Fibroblast of gingiva (primary cell): ENCODE data around the gene SFSWAP.
"Not testable (repeated sequence)": the region's sequence is repeated elsewhere in the genome, so short reads cannot be mapped to it uniquely, and the experiment has no call there.

Source experiments
- DNase-seq: peaks from one replicate; pipeline ENCODE4 v3.0.0-alpha.2; 2011; ENCODE audit warnings: low read depth

SFSWAP gene

GRCh38 chr12:131789638-131790037 lies 78.7 kb downstream of the SFSWAP start:
- no peak for DNase-seq

GRCh38 chr12:131793243-131794022 lies 82.5 kb downstream of the SFSWAP start:
- DNase-seq: peak; percentile 74

DNA sequence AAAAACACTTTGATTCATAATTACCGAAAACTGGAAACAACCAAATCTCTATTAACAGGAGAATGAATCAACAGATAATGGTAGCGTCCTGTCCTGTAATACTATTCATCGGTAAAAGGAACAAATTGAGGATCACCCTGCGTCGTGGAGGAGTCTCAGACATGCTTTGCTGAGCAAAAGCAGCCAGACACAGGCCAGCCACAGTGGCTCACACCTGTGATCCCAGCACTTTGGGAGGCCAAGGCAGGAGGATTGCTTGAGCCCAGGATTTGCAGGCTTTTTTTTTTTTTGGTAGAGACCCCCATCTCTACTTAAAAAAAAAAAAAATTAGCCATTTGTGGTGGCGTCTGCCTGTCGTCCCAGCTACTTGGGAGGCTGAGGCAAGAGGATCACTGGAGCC lies 83.2 kb downstream of the SFSWAP start:
- no peak for DNase-seq

DNA sequence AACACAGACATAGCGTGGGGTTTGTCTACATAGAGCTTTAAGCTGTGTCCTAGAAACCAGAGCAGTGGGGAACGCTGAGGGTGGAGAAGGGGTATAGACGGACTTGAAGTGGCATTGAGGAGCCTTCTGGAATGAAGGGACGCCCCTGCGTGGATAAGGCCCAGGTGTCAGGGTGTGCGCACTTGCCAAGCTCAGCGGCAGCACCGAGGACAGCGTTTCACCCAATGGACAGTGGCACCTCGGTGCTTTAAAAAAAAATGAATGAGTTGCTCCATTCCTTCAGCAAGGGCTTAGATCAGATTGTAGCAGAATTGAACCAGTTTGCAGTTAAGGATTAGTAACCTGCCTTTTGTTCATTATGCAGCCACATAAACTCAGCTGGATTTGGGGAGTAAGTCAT lies 83.7 kb downstream of the SFSWAP start:
- no peak for DNase-seq

DNA sequence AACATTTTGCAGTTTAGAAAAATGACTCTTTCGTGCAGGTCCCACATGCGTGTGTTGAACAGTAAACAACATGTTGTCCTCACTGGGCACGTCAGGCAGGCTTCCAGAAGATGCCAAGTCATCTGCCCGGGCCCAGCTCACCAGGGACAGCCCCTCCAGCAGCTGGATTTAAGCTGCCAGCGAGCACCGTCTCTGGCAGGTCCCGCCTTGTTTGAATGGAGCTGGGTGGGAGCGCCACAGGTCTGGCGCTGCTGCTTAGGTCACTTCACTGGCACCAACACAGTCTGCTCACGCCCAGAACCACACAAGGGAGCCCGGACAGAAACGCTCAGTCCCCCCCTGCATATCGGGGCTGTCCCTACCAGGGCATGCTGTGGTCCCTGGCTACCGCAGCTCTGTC lies 84.2 kb downstream of the SFSWAP start:
- no peak for DNase-seq

DNA sequence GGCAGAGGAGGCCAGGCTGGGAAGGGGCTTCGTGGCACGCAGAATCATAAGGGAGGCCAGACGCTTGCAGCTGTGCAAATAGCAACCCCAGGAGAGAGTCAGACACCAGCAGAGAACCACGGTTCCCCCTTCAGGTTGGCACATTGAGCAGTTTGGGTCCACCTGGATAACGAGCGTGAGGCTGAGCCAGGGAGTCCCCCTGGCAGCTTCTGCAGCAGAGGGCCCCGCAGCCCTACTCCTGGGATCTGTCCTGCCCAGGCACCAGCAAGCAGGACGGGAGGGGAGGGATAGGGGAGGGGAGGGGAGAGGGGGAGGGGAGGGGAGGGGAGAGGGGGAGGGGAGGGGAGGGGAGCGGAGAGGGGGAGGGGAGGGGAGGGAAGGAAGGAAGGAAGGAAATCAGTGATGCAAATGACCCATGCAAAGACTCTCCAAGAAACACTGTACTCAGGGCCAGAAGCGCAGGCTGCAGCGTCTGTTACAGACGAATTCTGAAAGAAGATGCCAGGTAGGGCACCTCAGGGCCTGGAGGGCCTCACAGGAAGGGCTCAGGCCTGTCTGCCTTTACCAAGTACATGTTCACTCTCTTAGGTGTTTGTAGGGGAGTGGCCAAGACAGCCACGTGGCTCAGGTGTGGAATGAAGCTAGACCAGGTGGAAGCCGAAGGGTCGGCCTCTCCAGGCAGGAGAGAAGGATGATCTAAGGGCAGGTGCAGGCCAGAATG lies 85.0 kb downstream of the SFSWAP start:
- no peak for DNase-seq

DNA sequence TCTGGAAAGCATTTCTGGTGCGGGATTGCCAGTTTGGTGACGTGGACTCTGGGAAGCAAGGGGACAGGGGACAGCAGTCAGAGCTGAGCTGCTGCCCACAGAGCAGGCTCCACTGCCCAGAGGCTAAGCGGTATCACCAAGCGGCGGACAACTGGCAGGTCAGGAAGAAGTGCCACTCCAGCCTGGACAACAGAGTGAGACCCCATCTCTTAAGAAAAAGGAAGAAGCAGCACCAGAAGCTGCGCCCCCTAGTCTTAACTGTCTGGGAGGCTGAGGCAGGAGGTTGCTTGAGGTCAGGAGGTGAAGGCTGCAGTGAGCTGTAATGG lies 85.5 kb downstream of the SFSWAP start:
- no peak for DNase-seq

- DNase-seq: no peak
Measured at GRCh38 chr12:131796754-131797587, 86.1 kb downstream of the SFSWAP start.

DNA sequence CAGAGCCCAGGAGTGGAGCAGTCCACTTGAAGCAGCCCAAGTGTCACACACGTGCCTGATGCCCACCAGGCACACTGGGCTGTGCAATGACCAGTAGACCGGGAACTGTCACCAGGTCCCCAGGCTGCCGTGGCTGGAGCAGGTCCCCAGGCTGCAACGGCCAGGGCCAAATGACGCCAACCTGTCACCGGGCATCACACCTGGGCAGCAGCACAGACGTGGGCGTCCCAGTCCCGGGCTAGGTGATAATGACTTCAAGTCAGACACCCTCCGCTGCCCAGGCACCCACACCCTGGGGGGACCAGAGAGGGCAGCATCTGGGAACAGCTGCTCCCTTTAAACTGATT lies 86.7 kb downstream of the SFSWAP start:
- no peak for DNase-seq

DNA sequence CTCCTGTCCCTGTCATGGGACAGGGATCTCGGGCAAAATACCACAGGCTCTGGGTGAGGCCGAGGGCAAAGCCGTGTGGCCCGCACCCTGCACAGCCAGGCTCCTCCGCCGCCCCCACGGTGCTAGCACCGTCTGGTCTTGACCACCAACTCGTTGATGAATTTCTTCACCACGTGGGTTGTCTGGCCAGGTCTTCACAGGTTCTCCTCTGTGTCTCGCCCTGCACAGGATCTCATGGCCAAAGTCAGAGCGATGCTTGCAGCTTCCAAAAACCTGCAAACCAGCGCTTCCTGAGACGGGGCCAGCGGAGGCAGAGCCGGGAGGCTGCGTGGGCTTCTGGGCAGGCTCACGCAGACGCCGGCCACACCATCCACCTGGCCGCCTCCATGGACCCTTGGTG lies 88.3 kb downstream of the SFSWAP start:
- no peak for DNase-seq

DNA sequence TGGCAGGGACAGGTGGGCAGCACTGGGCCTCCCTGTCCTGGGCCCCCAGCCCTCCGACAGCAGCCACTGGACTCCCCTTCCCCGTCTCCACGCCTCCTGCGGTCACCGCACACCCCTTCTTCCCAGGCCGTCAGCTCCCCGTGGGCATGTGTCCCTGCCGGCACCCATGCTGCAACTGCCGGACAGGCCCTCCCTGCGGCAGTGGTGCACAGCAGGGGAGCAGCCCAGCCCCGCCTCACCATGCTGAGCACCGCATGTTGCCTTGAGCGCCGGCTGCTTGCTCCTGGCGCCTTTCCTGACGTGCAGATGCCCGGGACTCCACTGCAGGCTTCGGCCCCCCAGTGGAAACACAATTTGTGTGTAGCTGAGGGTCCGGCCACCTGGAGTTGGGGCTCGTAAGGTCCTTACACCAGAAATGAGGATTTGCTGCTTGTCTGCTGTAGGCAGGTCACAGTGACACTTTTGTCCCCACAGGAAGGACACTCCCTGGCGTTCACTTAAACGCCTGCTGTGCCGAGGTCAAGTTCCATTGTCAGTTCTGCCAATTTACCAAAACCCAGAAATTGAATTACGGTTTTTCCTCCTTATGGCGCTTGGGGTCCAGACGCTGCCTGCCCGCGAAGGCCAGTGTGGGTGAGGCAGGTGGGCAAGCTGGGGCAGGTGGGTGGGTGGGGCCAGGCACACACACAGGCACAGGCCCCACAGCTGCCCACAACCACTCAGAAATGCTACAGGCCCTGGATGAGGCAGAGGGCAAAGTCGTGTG lies 89.1 kb downstream of the SFSWAP start:
- DNase-seq: no peak

- no peak for DNase-seq
Measured at GRCh38 chr12:131800594-131801135, 89.8 kb downstream of the SFSWAP start.

DNA sequence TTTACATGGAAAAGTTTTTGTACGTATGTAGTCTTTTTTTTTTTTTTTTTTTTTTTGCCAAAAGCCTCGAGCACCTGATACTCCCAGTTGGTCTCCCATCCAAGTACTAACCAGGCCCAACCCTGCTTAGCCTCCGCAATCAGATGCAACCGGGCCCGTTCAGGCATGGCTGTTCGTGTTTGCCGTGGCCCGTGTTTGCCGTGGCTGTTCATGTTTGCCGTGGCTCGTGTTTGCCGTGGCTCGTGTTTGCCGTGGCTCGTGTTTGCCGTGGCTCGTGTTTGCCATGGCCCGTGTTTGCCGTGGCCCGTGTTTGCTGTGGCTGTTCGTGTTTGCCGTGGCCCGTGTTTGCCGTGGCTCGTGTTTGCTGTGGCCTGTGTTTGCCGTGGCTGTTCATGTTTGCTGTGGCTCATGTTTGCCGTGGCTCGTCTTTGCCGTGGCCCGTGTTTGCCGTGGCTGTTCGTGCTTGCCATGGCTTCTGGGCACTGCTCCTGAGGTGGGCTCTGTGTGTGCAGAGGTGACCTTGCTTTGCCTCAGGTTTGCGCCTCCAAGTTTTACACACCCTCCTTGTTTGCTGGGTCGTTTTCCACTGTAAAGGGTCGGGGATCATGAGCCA lies 90.5 kb downstream of the SFSWAP start:
- no peak for DNase-seq

GRCh38 chr12:131803961-131804521 lies 93.2 kb downstream of the SFSWAP start:
- peak; percentile 35 for DNase-seq

GRCh38 chr12:131805421-131805820 lies 94.5 kb downstream of the SFSWAP start:
- no peak for DNase-seq

DNA sequence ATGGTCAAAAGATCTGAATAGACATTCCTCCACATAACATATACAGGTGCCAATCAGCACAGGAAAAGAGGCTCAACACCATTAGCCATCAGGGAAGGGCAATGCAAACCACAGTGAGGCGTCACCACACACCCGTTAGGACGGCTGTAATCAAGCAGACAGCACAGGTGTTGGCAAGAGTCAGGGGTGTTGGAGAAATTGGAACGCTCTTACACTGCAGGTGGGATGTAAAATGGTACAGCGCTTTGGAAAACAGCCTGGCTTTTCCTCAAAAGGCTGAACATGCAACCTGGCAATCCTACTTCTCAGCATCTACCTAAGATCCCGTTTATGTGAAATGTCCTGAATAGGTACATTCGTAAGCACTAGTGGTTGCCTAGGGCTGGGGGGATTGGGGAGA lies 95.8 kb downstream of the SFSWAP start:
- no peak for DNase-seq

DNA sequence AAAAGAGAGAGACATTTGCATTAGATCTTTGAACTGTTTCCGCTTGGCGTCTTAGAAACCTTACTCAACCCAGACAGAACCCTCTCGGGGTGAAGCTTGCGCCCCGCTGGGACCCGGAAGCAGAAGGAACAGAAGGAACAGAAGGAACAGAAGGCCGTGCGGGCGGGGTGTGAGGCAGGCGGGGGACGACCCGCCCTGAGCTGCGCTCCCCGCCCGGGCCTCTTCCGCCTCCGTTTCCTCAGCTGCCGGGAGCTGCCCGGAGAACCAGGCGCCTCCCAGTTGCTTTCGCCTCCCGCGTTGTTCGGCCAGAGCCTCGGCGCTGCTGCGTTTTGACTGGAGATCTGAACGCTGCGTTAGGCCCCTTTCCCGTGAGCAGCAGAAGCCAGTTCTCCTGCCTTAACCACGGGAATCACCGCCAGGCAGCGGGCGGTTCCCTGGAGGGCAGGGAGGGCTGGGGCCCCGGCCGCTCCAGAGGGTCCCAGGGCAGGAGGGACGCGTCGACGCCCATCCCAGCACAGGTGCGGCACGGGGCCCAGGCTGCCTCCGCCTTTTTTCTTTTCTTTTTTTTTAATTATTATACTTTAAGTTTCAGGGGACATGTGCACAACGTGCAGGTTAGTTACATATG lies 98.0 kb downstream of the SFSWAP start:
- DNase-seq: peak; percentile 12

DNA sequence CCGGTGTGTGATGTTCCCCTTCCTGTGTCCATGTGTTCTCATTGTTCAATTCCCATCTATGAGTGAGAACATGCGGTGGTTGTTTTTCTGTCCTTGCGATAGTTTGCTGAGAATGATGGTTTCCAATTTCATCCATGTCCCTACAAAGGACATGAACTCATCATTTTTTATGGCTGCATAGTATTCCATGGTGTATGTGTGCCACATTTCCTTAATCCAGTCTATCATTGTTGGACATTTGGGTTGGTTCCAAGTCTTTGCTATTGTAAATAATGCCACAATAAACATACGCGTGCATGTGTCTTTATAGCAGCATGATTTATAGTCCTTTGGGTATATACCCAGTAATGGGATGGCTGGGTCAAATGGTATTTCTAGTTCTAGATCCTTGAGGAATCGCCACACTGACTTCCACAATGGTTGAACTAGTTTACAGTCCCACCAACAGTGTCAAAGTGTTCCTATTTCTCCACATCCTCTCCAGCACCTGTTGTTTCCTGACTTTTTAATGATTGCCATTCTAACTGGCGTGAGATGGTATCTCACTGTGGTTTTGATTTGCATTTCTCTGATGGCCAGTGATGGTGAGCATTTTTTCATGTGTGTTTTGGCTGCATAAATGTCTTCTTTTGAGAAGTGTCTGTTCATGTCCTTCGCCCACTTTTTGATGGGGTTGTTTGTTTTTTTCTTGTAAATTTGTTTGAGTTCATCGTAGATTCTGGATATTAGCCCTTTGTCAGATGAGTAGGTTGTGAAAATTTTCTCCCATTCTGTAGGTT lies 98.8 kb downstream of the SFSWAP start:
- not testable (repeated sequence) for DNase-seq

GRCh38 chr12:131810726-131811125 lies 99.8 kb downstream of the SFSWAP start:
- no peak for DNase-seq

DNA sequence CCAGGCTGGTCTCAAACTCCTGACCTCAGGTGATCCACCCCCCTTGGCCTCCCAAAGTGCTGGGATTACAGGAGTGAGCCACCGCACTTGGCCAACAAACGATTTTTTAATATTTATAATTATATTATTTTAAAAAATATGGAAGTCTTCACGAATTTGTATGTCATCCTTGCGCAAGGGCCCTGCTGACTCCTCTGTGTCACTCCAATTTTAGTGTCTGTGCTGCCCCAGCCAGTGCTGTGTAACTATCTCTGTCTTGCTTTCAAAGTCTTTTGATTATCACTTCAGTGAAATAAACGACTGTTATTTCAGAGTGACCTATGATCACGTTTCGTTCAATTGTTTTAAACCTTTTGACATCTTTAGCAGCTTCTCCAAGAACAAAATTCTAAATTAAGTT lies 104.2 kb downstream of the SFSWAP start:
- DNase-seq: no peak
